CD1c-positive myeloid dendritic cell (primary cell): ENCODE data around the gene ZBTB7C.
A peak's percentile ranks its signal among the peaks of the same experiment; 100 is the strongest.

ENCODE experiments used
- DNase-seq: peaks from one replicate; pipeline ENCODE4 v3.0.0-alpha.2; 2016; ENCODE audit errors: extremely low spot score

The ZBTB7C gene

DNA sequence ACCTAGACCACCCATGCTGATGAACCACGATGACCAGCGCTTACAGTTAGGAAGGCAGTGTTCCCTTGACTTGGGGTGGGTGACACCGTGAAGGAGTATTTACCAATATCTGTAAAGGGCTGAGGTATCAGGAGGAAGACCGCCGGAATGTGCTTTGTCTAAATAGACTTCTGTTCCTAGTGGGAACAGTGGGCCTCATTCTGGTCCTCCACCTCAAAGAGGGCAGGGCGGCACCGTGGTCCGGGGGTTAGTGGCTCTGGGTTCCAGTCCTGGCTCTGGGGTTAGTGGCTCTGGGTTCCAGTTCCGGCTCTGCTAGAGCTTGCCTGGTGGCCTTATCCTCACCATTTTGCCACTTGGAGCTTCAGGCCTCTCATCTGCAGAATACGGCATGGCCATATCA lies 387.2 kb downstream of the ZBTB7C start:
- no peak for DNase-seq

DNA sequence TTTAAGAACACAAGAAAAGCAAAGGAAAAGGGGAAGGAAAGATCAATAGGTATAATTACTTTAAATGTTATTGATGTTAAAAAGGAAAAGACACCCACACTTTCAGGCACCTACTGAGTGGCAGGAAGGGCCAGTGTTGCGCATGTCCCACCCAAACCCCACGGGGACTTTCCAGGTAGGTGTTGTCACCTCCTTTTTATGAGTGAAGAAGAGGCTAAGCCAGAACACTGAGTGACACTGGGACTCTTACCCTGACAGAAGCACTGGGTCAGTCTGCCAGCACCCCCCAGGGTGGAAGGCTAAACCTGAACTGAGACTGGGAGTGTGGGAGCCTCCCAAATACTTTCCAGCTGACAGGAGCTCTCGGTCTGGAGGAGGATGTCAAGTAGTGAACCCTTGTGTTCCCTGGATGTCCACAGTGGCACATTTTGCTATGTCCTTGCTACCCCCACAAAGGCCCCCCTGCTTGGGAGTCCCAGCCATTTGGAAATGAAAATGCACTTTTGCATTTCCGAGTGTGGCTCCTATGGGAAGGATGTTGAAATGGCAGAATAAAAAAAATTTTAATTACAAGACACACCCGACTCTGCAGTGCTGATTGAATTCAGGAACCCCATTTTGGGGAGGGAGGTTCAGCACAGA lies 387.8 kb downstream of the ZBTB7C start:
- DNase-seq = no peak

DNA sequence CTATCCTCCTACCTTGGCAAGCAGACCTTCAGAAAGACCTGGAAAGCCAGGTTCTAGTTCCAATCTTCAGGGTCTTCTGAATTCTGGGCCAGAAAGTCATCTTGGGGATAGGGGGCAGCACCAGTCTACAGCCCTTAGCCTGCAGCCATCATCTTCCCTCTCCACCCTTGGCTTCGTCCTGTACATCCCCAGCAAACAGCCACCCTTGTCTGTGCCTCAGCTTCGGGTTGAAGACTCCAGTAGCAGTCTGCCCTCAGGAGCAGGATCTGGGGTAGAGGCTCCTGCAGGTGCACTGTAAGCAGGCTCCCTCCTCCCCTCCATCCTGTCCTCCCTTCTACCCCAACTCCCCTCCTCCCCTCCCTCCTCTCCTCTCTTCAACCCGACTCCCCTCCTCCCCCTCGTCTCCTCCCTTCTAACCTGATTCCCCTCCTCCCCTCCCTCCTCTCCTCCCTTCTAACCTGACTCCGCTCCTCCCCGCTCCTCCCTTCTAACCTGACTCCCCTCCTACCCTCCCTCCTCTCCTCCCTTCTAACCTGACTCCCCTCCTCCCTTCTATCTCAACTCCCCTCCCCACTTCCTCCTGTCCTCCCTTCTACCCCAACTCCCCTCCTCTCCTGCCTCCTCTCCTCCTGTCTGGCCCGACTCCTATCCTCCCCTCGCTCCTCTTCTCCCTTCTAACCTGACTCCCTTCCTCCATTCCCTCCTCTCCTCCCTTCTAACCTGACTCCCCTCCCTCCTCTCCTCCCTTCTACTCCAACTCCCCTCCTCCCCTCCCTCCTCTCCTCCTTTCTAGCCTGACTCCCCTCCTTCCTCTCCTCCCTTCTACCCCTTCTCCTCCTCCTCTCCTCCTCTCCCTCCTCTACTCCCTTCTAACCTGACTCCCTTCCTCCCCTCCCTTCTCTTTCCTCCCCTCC lies 388.6 kb downstream of the ZBTB7C start:
- DNase-seq = no peak

DNA sequence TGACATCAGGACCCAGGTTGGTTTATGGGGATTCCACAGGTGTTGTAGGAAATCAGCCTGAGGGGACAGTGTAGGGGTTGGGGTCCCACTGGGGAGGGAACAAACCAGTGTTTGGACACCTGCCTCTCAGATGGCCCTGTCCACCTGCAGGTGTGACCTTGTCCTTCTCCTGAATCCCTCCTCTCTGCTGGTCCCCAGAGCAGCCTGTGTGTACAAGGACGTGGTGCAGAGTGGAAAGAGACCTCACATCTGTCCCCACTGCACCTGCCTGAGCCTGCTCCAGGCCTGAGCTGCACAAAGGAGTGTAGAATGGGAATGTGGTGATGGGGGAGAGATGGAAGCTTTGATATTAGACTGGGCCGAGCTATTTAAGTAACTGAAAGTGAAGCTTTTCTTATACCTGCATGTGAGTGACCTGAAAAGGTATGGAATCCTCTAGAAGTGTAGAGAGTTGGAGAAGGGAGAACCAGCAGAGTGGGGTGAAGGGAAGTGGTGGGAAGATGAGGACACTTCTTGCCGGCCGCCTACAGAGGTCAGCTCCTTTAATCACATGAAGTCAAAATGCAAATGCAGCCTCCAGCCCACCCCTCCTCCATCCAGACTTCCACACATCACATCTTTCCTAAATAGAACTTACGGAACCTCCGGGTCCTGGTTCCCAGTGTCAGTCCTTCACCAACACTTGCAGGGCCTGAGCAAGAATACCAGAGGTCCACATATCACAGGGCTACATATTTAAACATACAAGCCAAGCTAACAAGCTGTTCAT lies 389.4 kb downstream of the ZBTB7C start:
- DNase-seq = peak; percentile 14

DNA sequence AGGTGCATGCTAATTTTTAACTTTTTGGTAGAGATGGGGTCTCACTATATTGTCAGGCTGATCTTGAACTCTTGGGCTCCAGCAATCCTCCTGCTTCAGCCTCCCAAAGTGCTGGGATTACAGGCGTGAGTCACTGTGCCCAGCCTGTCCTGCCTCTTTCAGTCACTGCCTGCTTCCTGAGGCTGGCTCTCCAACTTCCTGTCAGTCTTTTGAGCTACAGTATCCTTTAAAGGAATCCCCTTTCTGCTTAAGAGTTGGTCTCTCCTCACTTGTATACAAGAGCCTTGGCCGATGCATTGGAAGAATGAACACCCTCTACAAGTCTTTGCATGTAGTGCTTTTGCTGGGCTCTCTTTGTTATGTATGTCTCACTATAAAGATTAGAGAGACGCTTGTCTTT lies 390.3 kb downstream of the ZBTB7C start:
- DNase-seq = no peak

DNA sequence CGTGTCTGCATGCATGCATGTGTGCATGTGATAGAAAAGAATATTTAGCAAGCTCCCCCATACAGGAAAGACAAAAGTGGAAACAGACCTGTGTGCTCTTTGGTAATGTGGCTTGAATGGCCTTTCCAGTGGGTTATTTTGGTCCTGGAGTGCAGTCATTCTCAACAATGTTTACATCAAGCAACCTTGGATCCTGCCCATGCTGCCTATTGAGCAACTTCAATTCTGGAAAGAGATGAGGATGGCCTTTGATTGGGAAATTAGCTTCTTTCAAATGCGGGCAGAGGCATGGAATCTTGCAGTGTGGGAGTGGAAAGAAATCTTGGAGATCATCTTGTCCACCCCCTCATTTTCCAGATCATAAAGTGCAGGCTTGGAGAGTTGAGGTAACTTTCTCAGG lies 391.5 kb downstream of the ZBTB7C start:
- no peak for DNase-seq

DNA sequence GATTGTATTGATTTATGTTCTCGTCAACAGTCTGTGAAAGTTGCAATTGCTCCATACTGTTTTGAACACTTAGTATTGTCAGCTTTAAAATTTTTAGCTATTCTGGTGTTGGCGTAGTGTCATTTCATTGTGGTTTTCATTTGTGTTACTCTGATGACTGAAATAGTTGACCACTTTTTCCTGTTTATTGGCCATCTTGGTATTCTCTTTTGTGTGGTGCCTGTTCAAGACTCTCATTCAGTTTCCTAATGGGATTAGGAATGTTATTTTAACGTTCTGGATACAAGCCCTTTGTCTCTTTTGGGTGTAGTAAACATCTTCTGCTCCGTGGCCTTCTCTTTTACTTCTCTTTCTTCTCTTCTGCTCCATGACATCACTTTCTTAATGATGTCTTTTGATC lies 396.0 kb downstream of the ZBTB7C start:
- no peak for DNase-seq

DNA sequence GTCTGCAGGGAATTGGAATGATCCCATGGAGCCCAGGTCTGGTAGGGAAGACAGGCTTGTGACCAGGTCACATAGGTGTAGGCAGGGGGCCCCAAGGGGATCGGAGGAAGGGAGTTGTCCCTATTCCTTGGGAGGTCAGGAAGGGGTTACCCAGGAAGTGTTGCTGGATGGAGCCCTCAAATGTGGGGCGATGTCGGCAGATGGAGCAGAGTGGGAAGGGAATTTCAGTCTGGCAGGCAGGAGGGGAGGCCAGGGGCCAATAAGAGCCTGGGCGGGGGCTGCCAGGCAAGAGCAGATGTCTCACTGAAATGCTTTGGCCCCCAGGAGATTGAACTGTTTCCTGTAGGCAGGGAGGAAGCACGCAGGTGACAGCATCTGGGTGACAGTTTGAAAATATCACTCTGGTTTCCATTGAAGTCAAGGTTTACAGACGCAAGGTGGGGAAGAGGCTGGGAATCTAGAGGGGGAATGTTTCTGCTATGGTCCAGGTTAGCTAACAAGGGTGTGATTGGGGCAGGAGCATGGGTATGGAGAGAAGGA lies 397.2 kb downstream of the ZBTB7C start:
- DNase-seq = no peak

DNA sequence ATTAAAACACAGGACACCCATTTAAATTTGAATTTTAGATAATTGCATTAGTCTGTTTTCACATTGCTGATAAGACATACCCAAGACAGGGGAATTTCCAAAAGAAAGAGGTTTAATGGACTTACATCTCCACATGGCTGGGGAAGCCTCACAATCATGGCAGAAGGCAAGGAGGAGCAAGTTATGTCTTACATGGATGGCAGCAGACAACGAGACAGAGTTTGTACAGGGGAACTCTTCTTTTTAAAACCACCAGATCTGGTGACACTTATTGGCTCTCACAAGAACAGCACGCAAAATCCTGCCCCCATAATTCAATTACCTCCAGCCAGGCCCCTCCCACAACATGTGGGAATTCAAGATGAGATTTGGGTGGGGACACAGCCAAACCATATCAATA lies 398.9 kb downstream of the ZBTB7C start:
- no peak for DNase-seq

DNA sequence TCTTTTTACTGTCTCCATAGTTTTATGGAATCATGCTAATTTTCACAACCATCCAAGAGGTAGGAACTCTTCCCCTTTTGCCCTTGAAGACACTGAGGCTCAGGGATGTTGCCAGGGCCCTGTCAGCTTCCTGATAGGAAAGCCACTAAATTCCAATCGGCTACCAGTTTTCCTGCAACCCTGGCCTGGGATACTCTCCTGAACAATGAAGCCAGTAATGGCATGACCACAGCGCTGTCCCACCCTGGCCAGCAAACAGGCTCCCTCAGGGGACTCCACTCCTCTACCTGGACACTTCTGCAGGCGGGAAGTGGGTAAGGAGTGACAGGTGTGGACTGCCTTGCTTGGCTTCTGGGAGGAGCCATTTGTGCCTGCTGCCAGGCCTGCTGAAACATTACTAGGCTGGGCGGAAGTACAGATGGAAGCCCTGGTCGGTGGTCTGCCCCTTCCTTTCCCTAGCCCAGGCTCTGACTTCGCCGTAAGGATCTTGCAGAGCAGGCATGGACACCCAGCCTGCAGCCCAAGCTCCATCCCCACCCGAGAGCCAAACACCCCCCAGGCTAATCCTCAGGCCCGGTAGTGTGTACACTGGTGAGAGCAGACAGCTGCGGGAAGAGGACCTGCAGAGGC lies 400.0 kb downstream of the ZBTB7C start:
- DNase-seq = no peak

DNA sequence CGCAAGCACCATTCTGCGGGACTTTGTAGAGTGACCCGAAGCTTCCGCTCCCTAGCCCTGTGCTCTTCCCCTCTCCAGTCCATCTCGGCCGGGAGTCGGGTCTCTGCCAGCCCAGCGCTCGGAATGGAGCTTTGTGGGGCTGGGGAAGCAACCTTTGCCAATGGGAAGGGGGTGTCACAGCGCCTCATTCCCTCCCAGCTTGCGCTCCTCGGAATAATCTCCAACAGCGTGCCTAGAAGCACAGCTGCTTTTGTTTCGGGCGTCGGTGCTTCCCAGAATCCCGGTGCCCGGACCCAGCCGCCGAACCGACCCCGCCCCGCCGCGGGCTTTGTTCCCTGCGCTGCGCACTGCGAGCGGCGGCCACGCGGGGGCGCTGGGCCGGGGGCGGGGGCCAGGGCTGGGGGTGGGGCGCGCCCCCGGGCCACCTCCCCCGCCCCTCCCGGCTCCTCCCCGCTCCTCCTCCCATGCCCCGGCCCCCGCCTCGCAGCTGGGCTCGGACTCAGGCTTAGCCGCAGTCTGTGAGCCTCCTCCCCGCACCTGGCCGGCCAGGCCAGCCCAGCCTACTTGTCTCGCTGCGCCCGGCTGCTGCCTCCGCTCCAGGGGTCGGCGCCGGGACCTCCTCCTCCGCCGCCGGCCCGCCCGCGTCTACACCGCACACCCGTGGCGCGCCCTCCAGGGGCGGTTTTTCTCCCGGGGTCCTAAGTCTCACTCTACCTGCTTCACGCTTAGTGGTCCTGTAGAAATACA lies 401.1 kb downstream of the ZBTB7C start:
- DNase-seq = peak; percentile 35

DNA sequence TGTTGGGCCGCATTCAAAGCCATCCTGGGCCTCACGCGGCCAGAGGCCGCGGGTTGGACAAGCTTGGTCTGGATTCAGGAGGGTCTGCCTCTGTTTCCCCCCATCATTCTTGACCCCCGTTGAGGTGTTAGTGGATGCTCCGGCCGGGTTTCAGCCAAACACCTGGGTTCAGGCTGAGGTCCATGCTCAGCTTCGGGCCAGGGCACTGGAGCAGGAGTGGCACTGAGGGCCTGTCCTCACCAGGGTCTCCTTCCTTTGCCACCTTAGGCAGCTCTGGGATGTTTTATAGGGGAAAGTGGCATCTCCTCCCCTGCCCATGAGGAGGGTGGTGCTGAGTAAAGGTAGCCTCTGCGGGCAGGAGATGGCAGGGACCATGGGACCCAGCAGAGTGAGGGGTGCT lies 401.8 kb downstream of the ZBTB7C start:
- DNase-seq = no peak

DNA sequence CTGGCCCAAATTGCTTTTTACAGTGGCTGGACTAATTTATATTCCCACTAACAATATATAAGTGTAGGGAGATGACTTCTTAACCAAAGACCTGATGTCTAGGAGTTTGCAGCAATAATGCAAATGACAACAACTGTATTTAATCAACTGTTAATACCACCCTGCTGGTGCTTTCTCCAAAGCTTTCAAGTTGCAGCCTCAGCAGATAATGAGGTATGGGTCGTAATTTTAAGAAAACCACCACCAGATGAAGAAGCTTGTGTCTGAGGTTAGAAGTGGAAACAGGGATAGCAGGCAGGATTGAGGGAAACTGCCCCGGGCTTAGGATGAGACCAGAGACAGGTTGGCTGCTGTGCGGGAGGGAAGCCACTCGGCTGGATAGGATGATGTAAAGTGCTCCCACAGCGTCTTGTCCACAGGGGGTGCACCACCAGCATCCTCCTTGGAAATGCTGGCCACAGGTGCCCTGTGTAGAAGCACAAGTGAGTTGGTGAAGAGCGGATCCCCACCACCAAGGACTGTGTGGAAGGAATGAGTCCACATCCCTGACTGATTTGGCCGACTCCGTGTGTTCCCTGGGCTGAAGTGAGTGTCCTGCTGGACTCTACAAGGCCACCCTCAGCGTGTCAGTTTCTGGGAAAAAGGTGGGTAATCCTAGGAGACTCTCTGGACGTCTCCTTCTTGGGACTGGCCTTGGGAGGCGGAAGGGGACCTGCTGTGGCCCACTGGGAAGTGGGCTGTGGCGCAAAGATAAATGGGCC lies 402.6 kb downstream of the ZBTB7C start:
- DNase-seq = no peak

DNA sequence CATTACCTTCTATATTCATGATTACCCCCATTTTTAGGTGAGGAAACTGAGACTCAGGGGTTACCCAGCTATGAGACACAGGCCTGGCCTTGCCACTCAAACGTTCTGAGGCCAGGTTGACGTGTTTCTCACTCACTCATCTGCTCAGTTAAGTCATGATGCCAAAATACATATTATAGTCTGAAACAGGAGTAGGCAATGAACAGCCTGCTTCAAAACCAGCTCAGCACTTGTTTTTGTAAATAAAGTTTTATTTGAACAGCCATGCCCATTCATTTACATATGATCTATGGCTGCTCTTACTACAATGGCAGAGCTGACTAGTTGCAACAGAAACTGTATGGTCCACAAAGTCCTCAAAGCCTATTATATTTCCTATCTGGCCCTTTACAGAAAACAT lies 404.6 kb downstream of the ZBTB7C start:
- no peak for DNase-seq

DNA sequence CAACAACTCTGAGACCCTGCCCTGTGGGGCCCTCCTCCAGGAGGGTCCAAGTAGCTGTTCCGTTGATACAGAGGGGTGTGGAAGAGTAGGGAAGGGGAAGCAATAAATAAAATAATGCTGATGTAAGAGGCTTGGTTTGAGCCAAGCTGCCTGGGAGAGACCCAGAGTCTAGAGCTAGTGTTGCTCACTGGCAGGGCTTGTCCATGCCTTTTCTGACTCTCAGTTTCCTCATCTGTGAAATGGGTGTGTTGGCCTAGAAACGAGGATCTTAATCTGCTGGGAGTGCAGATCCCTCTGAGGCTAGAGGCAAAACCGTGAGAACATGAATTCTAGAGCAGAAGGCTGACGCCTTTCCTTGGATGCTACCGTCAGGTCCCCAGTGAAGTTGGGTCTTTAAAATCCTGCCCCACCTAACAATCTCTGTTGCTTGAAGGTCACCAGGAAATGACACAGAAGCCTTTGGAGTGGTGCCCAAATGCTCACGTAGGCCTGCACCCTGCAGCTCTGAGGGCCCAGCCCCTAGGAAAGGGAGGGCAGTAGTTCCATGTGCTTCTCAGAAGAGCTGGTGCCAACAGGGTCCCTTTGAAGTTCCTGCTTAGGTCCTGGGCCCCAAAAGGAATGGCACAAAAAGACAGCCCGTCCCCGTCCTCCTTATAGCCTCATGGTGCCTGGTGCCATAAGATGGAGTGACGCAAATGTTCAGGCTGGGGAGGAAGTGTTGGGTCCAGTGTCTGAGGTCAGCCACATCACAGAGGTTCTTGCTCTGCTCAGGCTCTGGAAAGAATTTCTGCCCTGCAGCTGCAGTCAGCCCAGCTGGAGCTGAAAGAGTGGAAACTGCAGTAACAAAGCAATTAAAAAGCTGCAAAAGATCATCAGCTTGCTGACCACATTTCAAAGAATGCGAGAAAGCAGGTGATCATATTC lies 405.5 kb downstream of the ZBTB7C start:
- DNase-seq = no peak

DNA sequence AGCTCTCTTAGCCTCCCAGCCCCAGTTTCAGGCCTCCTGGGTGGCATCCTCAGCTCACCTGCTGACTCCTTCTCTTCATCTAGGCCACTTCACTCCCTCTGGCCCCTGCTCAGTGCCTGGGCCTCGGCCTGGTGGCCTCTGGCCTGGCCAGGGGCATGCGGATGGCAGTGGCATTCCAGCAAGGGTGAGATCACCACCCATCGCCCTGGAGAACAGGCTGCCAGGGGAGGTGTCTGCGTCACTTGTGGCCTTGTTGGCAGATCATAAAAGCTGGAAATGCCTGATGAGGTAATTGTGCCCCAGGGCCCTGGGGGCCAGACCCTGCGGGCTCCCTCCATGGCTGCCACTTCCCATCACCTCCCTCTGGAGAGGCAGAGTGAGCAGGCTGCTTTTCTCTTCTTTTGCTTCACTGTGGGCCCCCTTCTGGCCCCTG lies 406.2 kb downstream of the ZBTB7C start:
- no peak for DNase-seq

DNA sequence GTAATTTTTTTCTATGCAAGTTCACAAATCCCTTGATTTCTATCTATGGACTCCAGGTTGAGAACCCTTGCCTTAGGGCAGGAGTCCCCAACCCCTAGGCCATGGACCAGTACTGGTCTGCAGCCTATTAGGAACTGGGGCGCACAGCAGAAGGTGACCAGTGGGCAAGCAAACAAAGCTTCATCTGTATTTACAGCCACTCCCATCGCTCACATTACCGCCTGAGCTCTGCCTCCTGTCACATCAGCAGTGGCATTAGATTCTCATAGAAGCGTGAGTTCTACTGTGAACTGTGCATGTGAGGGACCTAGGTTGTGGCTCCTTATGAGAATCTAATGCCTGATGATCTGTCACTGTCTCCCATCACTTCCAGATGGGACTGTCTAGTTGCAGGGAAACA lies 408.5 kb downstream of the ZBTB7C start:
- no peak for DNase-seq

DNA sequence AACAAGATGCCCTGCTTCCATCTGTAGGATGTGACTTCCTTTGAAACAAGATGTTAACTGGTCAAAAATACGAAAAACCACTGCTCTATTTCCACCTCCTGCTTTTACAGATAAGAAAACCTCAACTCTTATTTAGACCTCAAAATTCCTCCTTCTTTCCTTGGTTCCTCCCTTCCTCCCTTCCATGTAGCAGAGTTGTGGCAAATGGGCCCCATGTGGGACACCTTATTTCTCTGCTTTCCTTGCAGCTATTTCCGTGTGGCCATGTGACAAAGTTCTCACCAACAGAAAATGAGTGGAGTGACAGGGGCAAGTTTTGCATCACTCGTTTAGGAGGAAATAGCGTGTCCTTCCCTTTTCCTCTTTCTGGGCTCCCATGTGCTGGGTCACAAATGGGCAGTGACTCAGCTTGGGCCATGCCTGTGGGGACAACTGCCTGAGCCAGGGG lies 409.4 kb downstream of the ZBTB7C start:
- DNase-seq = peak; percentile 75

DNA sequence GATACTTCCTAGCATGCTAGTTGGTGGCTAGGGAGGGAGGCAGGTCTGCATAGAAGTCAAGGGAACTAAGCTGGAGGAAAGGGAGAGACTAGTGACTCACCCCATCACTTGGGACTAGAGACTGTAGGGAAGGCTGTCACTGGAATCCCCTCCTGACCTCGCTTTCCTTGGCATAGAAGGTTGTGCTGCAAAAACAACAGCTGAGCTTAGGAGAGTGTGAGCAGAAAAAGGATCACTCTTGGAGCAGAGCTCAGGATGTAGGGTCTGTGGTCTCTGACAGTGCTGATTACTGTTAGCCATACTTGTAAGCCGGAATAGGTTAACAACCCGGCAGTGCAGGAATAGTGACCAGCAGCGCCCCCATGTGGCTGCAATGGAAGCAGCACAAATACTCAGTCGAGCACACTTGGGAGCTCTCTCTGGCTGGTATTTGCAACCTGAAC lies 411.8 kb downstream of the ZBTB7C start:
- peak; percentile 16 for DNase-seq
